Measurements from ENCODE around the gene DNER. TPM values are rescaled to one million over a fixed set of nuclear protein-coding genes. Genes with fewer than 3 reads are reported as not detected.

DNER gene
- total RNA-seq, 1 experiment from 2014 or later, result 2.9 TPM

DNA sequence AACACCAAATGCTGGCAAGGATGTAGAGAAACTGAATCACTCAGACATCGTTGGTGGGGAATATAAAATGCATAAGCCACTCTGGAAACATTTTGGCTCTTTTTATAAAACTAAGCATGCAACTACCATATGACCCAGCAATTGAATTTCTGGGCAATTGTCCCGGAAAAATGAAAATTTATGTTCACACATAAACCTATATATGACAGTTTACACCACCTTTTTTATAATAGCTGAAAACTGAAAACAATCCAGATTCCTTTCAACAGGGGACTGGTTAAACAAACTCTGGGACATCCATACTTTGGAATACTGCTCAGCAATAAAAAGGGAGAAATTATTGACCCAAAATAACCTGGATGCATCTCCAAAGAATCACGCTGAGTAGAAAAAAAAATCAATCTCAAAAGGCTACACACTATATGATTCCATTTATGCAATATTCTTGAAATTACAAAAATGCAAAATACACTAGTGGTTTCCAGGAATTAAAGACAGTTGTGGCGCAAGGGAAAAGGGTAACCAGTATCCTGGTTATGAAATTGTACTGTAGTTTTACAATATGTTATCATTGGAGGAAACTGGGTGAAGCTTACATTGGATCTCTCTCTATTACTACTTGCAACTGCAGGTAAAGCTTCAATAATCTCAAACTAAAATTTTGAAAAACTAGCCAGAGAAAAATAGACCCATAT is 313.0 kb downstream of the DNER start:
- ChIA-PET CTCF (no interaction called here), POLR2A (no interaction called here), RAD21 (ENCODE audit: low non-redundant PET in 1 of 2, low total read pairs in 2 of 2, uncharacterized antibody in 2 of 2, unreplicated experiment in 2 of 2) (no interaction called here)
- H3K4me2 ChIP-seq (ENCODE audit: low read length), result no peak overlapping the region
- no peaks in the 10 kb centered on the region for H3K4me1 ChIP-seq (ENCODE audit: control insufficient read depth in 1 of 2, insufficient read depth in 2 of 2, low read length in 2 of 2)
- H3K27me3 ChIP-seq (ENCODE audit: insufficient read depth, low read length), result no peaks in the 10 kb centered on the region
- H3K9me2 ChIP-seq (ENCODE audit: insufficient read depth), result no peaks in the 10 kb centered on the region
- ATAC-seq (no peak), DNase-seq (ENCODE audit: low read depth, low spot score) (no peak)
- intact Hi-C loops (cut with micrococcal nuclease), result no loop called here
- H3K27ac ChIP-seq (ENCODE audit: low read depth, low read length), result no peak overlapping the region
- no peaks in the 10 kb centered on the region for H3K36me3 ChIP-seq (ENCODE audit: control insufficient read depth in 1 of 2, insufficient read depth in 2 of 2, low read length in 2 of 2)
- H4K20me1 ChIP-seq (ENCODE audit: insufficient read depth), result no peaks in the 10 kb centered on the region
- no peaks in the 10 kb centered on the region for H3K9me3 ChIP-seq (ENCODE audit: control insufficient read depth in 1 of 2, insufficient read depth in 1 of 2, low read depth in 1 of 2, low read length in 2 of 2)
- no TSS peak for BruUV-seq (replicated peaks)
- no peaks in the 10 kb centered on the region for H3K79me2 ChIP-seq (ENCODE audit: insufficient read depth, low read length)
- no peak overlapping the region for H3K4me3 ChIP-seq (replicated peaks in 1 of 2; ENCODE audit: low read depth in 1 of 2, low read length in 2 of 2)
- no peak overlapping the region for H3K9ac ChIP-seq (ENCODE audit: low read length)
- TF ChIP-seq FOSL1 (IDR thresholded peaks at IDR 0.05; ENCODE audit: low read depth), result no peak
- no peak for TF ChIP-seq ELF1 (IDR thresholded peaks at IDR 0.05; ENCODE audit: borderline replicate concordance, low read depth)
- TF ChIP-seq, protein P1, sequence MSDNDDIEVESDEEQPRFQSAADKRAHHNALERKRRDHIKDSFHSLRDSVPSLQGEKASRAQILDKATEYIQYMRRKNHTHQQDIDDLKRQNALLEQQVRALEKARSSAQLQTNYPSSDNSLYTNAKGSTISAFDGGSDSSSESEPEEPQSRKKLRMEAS (IDR thresholded peaks at IDR 0.05), result no peak
- no peak for TF ChIP-seq SIN3A (IDR thresholded peaks at IDR 0.05; ENCODE audit: low read depth)
- TF ChIP-seq RAD21 (IDR thresholded peaks at IDR 0.05; ENCODE audit: low read depth), result no peak
- no peak for TF ChIP-seq TCF7L2 (IDR thresholded peaks at IDR 0.05; ENCODE audit: borderline replicate concordance, extremely low read depth, insufficient read depth, insufficient read length)
- no peak for TF ChIP-seq EZH2 (IDR thresholded peaks at IDR 0.05)
- no peak for TF ChIP-seq SRF (IDR thresholded peaks at IDR 0.05; ENCODE audit: low read depth)
- TF ChIP-seq SP1 (IDR thresholded peaks at IDR 0.05; ENCODE audit: low read depth), result no peak
- TF ChIP-seq CBX3 (IDR thresholded peaks at IDR 0.05; ENCODE audit: low read depth), result no peak
- TF ChIP-seq YY1 (IDR thresholded peaks at IDR 0.05; ENCODE audit: extremely low read depth, insufficient replicate concordance, low read depth, low read length), result no peak
- TF ChIP-seq, protein P2, sequence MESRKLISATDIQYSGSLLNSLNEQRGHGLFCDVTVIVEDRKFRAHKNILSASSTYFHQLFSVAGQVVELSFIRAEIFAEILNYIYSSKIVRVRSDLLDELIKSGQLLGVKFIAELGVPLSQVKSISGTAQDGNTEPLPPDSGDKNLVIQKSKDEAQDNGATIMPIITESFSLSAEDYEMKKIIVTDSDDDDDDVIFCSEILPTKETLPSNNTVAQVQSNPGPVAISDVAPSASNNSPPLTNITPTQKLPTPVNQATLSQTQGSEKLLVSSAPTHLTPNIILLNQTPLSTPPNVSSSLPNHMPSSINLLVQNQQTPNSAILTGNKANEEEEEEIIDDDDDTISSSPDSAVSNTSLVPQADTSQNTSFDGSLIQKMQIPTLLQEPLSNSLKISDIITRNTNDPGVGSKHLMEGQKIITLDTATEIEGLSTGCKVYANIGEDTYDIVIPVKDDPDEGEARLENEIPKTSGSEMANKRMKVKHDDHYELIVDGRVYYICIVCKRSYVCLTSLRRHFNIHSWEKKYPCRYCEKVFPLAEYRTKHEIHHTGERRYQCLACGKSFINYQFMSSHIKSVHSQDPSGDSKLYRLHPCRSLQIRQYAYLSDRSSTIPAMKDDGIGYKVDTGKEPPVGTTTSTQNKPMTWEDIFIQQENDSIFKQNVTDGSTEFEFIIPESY (IDR thresholded peaks at IDR 0.05; ENCODE audit: extremely low read depth, insufficient replicate concordance, low read length), result no peak
- TF ChIP-seq CEBPB (IDR thresholded peaks at IDR 0.05; ENCODE audit: low read depth), result no peak
- no peak for TF ChIP-seq ZNF274 (IDR thresholded peaks at IDR 0.05; ENCODE audit: low read depth, low read length)
- H2AFZ ChIP-seq (ENCODE audit: low read depth, low read length, poor library complexity, severe bottlenecking), result no peak overlapping the region

Measured in HCT116 (cell line).